Iris pigment epithelial cell (primary cell): ENCODE results near the gene NAALADL2.
"Not testable (repeated sequence)": the region's sequence is repeated elsewhere in the genome, so short reads cannot be mapped to it uniquely, and the experiment has no call there.

ENCODE experiments used
- DNase-seq: peaks from one replicate; pipeline ENCODE4 v3.0.0-alpha.2; 2011; ENCODE audit warnings: low read depth

Gene NAALADL2

DNA sequence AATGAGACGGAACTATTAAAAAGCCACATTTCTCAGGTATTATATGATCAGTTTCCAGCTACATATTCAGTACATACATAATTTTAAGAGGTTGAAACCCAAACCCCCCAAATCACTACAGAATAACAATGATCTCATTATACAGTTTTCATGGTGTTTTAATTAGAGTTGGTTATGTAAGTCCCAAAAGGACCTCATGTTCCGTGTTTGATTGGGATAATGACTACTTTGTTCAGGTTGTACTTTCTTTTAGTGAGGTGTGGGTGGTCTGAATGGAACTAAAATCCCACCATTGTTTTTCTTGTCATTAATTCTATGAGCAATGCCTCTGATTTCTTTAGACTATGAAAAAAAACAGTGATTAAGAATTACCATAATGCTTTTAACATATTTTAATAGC, 905.6 kb downstream of the NAALADL2 start:
- no peak for DNase-seq

DNA sequence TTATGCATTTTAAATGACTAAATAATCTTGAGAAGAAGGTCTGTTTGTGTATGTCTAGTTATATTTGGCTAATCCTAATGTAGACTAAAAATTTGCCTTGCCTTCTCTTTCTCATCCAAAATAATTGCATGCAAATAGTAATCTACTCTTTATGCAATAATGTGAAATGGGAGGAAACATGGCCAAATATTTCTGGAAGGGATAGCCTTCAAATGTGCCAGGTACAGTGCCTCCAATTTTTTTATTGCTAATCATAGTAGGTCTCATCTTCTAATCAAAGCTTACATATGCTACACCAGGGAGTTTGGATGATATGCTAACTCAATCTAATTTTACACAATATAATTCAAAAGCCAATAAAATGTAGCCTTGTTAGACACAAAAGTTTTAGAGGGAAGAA, 911.3 kb downstream of the NAALADL2 start:
- no peak for DNase-seq

GRCh38 chr3:175777495-175777894, 918.4 kb downstream of the NAALADL2 start:
- peak; percentile 10 for DNase-seq

DNA sequence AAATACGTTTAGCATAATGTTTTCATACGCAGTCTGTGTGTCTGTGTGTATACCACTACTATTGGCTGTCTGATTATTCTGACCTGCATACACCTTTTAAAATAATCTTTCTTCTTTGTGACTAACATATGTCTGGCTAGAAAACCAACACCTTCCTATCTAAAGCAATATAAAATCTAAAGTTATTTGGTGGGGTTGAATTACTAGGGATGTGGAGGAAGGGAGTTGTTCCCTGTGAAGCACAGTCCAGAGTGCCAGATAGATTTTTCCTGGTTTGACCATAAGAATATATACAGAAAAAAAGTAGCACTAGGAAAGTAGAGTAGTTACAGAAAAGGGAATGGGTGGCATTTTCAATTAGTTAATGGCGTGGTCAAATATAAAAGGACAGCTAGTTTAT, 918.8 kb downstream of the NAALADL2 start:
- no peak for DNase-seq

DNA sequence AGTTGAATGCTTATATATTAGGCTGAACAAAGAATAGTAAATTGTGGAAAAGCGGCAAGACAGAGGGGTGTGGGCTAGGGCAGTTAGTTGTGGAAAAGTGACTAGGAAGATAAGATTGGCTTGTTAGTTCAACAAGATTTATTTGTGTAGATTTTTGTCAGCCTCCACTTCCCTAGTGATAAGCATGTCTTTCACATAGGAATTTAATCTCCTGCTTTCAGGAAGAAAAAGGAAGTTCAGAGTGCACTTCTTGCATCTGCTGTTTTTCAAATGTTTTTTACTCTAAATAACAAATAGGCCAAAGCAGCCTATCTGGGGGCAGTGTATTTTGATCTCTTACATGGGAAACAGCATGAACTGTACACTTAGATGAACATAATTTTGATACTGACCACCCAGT, 919.9 kb downstream of the NAALADL2 start:
- DNase-seq, result no peak

DNA sequence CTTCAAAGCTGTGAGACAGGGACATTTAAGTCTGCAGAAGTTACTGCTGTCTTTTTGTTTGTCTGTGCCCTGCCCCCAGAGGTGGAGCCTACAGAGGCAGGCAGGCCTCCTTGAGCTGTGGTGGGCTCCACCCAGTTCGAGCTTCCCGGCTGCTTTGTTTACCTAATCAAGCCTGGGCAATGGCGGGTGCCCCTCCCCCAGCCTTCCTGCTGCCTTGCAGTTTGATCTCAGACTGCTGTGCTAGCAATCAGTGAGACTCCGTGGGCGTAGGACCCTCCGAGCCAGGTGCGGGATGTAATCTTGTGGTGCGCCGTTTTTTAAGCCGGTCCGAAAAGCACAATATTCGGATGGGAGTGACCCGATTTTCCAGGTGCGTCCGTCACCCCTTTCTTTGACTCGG, 928.0 kb downstream of the NAALADL2 start:
- not testable (repeated sequence) for DNase-seq

GRCh38 chr3:175792245-175792644, 933.1 kb downstream of the NAALADL2 start:
- DNase-seq, result no peak

DNA sequence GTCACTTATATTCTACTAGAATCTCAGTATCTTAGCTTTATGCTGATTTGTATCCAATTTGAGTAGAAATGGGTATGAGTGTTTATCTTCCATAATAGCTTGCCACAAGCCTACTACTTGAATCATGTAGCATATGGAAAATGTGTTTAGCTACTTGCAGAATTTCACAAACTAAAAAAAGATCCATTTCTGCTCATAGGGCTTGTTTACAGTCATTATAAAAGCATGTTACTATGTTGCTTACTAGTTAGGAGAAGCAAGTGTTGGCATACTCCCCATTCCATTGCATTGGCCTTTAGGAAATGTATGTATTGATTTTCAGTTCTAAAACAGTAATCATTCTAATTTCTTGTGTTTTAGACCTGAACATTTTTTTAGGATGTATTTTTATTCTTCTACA, 939.2 kb downstream of the NAALADL2 start:
- no peak for DNase-seq

GRCh38 chr3:175805825-175806224, 946.7 kb downstream of the NAALADL2 start:
- no peak for DNase-seq

DNA sequence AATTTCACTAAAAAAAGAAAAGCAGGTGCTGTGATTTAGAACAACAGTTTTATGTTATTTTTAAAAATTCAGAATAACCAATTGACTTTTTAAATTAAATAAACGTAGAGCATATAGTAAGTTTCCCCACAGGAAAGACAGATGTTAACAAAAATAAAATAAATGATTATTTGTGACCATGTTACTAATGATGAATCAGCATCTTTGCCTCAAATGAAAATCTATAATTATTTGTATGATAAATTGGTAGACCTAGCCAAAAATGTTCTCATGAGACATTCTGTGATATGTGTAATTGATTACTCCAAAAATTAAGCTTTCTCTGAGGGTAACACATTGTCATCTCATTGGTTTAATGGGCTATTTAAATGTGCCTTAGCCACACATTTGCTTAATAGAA, 948.0 kb downstream of the NAALADL2 start:
- no peak for DNase-seq

- DNase-seq, result no peak
Observed at GRCh38 chr3:175818811-175819464, 959.8 kb downstream of the NAALADL2 start.

DNA sequence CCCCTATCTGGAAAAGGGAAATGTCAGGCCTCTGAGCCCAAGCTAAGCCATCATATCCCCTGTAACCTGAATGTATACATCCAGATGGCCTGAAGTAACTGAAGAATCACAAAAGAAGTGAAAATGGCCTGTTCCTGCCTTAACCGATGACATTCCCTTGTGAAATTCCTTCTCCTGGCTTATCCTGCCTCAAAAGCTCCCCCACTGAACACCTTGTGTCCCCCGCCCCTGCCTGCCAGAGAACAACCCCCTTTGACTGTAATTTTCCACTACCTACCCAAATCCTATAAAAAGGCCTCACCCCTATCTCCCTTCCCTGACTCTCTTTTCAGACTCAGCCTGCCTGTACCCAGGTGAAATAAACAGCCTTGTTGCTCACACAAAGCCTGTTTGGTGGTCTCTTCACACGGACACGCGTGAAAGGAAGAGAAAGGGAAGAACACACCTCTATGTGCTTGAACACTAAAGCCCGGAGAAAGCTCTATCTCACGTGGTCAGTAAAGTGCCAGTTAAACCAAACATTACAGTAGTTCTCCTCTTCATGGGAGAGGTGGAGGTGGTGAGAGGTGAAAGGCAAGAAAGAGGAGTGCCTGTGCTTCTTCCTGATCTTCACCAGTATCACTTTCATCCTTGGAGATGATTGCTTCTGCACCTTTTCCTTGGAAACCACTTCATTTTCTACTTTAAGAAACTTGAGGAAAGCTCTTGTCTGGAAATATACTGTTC, 963.8 kb downstream of the NAALADL2 start:
- not testable (repeated sequence) for DNase-seq

DNA sequence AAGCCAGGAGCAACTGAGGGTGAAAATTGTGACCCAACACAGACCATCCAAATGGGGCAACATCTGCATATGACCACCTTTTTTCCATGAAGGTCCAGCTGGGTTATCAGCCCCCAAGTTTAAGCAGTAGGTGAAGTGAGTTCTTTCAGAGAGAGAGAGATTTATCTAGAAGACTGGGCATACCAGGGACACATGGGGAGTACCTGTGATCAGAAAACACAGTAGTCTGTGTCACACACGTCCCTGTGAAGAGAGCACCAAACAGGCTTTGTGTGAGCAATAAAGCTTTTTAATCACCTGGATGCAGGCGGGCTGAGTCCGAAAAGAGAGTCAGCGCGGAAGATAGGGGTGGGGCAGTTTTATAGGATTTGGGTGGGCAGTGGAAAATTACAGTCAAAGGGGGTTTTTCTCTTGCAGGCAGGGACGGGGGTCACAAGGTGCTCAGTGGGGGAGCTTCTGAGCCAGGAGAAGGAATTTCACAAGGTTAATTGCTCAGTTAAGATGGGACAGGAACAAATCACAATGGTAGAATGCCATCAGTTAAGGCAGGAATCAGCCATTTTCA, 966.0 kb downstream of the NAALADL2 start:
- DNase-seq, result not testable (repeated sequence)

DNA sequence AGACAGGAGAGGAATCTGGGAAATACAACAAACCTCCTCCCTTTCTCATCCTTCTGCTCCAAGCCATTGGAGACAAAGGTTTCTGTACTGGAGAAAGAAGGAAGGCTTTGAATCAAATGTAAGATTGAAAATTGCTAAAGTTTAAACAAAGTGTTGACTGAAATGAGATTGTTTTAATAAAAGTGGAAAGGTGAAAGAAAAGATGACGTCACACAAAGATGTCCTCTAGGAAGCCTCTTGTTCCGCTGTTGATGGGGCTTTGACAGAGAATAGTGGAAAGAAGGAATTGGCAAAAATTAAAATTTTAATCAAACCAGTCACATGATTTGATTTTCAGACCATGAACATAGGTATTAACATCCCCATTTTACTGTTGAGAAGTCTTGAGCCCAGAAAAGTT, 967.6 kb downstream of the NAALADL2 start:
- no peak for DNase-seq

DNA sequence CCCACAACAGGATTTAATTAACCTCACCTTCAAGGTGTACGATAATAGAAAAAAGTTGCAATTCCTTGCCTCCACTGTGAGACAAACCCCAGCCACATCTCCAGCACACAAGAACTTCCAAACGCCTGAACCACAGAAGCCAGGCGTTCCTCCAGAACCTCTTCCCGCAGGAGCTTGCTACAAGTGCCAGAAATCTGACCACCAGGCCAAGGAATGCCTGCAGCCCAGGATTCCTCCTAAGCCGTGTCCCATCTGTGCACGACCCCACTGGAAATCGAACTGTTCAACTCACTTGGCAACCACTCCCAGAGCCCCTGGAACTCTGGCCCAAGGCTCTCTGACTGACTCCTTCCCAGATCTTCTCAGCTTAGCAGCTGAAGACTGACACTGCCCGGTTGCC, 970.7 kb downstream of the NAALADL2 start:
- not testable (repeated sequence) for DNase-seq

- DNase-seq, result not testable (repeated sequence)
Observed at GRCh38 chr3:175835763-175836162, 976.6 kb downstream of the NAALADL2 start.

GRCh38 chr3:175836617-175837016, 977.5 kb downstream of the NAALADL2 start:
- DNase-seq, result no peak

- DNase-seq, result no peak
Observed at GRCh38 chr3:175837962-175838361, 978.8 kb downstream of the NAALADL2 start.

GRCh38 chr3:175839366-175840005, 980.4 kb downstream of the NAALADL2 start:
- no peak for DNase-seq

DNA sequence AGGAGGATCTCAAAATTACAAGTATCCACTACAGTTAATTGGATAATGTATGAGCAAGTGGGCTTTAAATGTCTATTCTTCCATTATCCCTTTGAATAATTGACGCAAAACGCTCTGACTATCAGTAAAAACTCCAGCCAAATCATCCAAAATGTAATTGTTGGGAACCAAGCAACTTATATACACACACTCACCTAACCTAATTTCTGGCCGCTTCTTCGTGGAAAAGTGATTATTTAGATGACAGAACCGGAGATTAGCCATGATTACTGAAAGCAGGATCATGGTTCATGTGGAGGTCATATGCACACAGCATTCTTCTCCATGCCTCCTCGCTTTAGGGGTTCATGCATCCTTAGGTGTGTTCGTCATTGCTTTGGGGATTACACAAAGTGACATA, 992.4 kb downstream of the NAALADL2 start:
- DNase-seq, result no peak

- no peak for DNase-seq
Observed at GRCh38 chr3:175852560-175852959, 993.4 kb downstream of the NAALADL2 start.

- no peak for DNase-seq
Observed at GRCh38 chr3:175857666-175858270, 998.6 kb downstream of the NAALADL2 start.
